ENCODE results near the gene EPHB3.

The EPHB3 gene

GRCh38 chr3:184539801-184540435, 21.7 kb upstream of the EPHB3 start:
- no peak overlapping the region for H3K9ac ChIP-seq
- no peak overlapping the region for H3K27ac ChIP-seq
- H3K4me1 ChIP-seq: peaks cover 4% of the 10 kb centered on the region
- H3K79me2 ChIP-seq: no peaks in the 10 kb centered on the region
- no peak overlapping the region for H2AFZ ChIP-seq
- no peaks in the 10 kb centered on the region for H3K9me3 ChIP-seq (ENCODE audit: control insufficient read depth, low read length)
- no peak overlapping the region for H3K4me2 ChIP-seq (ENCODE audit: low read length)
- TF ChIP-seq CTCF (IDR thresholded peaks at IDR 0.05): no peak
- H3K27me3 ChIP-seq (ENCODE audit: control insufficient read depth, insufficient read depth, low read length): no peaks in the 10 kb centered on the region
- no peak overlapping the region for H3K4me3 ChIP-seq (ENCODE audit: low read depth, low read length)
- no peaks in the 10 kb centered on the region for H3K36me3 ChIP-seq (ENCODE audit: control insufficient read depth, insufficient read depth, low read length)

- peak; percentile 87 for TF ChIP-seq CTCF (IDR thresholded peaks at IDR 0.05)
- no peak overlapping the region for H3K4me2 ChIP-seq (ENCODE audit: low read length)
- no peak overlapping the region for H2AFZ ChIP-seq
- no peaks in the 10 kb centered on the region for H3K27me3 ChIP-seq (ENCODE audit: control insufficient read depth, insufficient read depth, low read length)
- H3K9me3 ChIP-seq (ENCODE audit: control insufficient read depth, low read length): no peaks in the 10 kb centered on the region
- no peak overlapping the region for H3K4me3 ChIP-seq (ENCODE audit: low read depth, low read length)
- no peak overlapping the region for H3K9ac ChIP-seq
- H3K36me3 ChIP-seq (ENCODE audit: control insufficient read depth, insufficient read depth, low read length): no peaks in the 10 kb centered on the region
- H3K79me2 ChIP-seq: no peaks in the 10 kb centered on the region
- H3K27ac ChIP-seq: no peak overlapping the region
- peaks cover 4% of the 10 kb centered on the region for H3K4me1 ChIP-seq
These were observed 20.6 kb upstream of the EPHB3 start for GRCh38 chr3:184540777-184541681.

- no peak for TF ChIP-seq CTCF (IDR thresholded peaks at IDR 0.05)
- Histone ChIP-seq H3K4me2 (ENCODE audit: low read length) (no peak overlapping the region), H3K36me3 (ENCODE audit: control insufficient read depth, insufficient read depth, low read length) (no peaks in the 10 kb centered on the region), H3K27ac (no peak overlapping the region), H3K79me2 (no peaks in the 10 kb centered on the region), H3K4me1 (peaks cover 4% of the 10 kb centered on the region), H3K9ac (no peak overlapping the region), H3K4me3 (ENCODE audit: low read depth, low read length) (no peak overlapping the region), H3K27me3 (ENCODE audit: control insufficient read depth, insufficient read depth, low read length) (no peaks in the 10 kb centered on the region), H2AFZ (no peak overlapping the region), H3K9me3 (ENCODE audit: control insufficient read depth, low read length) (no peaks in the 10 kb centered on the region)
These were observed 19.6 kb upstream of the EPHB3 start for GRCh38 chr3:184541886-184542562.

- Histone ChIP-seq H3K4me1 (peaks cover 4% of the 10 kb centered on the region), H3K4me2 (ENCODE audit: low read length) (no peak overlapping the region), H3K4me3 (ENCODE audit: low read depth, low read length) (no peak overlapping the region), H3K27ac (no peak overlapping the region), H3K27me3 (ENCODE audit: control insufficient read depth, insufficient read depth, low read length) (no peaks in the 10 kb centered on the region), H3K9ac (no peak overlapping the region), H2AFZ (no peak overlapping the region), H3K9me3 (ENCODE audit: control insufficient read depth, low read length) (no peaks in the 10 kb centered on the region), H3K79me2 (no peaks in the 10 kb centered on the region), H3K36me3 (ENCODE audit: control insufficient read depth, insufficient read depth, low read length) (no peaks in the 10 kb centered on the region)
- no peak for TF ChIP-seq CTCF (IDR thresholded peaks at IDR 0.05)
These were observed 19.0 kb upstream of the EPHB3 start for GRCh38 chr3:184542577-184542976.

All from parathyroid adenoma (tissue), 2 donors.